NCI-H128 (cell line): ENCODE measurements around the gene FAM219A.
A peak's percentile ranks its signal among the peaks of the same experiment; 100 is the strongest.

ENCODE experiments used
- DNase-seq: peaks from one replicate; lab custom pipeline; 2025; ENCODE audit not compliant: unreplicated experiment; lab: John Stamatoyannopoulos, UW

The FAM219A gene, protein sequence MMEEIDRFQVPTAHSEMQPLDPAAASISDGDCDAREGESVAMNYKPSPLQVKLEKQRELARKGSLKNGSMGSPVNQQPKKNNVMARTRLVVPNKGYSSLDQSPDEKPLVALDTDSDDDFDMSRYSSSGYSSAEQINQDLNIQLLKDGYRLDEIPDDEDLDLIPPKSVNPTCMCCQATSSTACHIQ

GRCh38 chr9:34458013-34458958 is at the start of gene FAM219A, which contains the start of gene DNAI1:
Gene FAM219A, minus strand, starts transcription at chr9:34458570. Its CDS starts 307 bp downstream, at chr9:34458263.
Gene DNAI1, plus strand, starts transcription at chr9:34458805. Its CDS starts 201 bp downstream, at chr9:34459006.
- DNase-seq, result peak; percentile 97

GRCh38 chr9:34507966-34508365 is 49.6 kb upstream of the FAM219A start:
- no peak for DNase-seq

DNA sequence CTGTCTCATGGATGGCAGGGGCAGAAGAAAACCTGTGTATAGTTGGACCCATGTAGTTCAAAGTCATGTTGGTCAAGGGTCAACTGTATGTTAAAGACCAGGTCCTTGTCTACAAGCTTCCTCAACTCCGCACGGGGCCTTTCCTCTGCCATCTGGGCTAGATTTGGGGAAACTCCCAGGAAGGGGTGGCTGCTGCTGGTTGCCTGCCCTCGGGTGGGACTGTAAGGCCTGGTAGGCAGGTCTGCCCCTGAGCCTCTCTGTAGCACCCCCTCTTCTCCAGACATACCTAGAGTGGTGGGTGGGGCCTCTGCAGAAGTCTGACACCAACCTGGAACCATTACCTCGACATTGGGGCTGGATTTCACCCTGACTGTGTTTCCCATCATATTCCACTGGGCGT is 49.2 kb upstream of the FAM219A start:
- DNase-seq, result no peak

DNA sequence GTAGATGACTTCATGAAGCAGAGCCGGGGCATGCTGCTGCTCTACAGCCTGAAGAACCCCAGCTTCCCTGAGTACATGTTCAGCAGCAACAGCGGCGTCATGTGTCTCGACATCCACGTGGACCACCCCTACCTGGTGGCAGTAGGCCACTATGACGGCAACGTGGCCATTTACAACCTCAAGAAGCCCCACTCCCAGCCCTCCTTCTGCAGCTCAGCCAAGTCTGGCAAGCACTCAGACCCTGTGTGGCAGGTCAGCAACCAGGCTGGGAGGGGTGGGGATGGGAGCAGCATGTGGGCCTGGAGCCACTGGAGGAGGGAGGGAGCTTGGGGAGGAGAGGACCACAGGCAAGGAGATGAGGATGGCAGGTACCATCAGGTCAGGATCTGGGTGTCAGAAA is 48.3 kb upstream of the FAM219A start:
- DNase-seq, result no peak

DNA sequence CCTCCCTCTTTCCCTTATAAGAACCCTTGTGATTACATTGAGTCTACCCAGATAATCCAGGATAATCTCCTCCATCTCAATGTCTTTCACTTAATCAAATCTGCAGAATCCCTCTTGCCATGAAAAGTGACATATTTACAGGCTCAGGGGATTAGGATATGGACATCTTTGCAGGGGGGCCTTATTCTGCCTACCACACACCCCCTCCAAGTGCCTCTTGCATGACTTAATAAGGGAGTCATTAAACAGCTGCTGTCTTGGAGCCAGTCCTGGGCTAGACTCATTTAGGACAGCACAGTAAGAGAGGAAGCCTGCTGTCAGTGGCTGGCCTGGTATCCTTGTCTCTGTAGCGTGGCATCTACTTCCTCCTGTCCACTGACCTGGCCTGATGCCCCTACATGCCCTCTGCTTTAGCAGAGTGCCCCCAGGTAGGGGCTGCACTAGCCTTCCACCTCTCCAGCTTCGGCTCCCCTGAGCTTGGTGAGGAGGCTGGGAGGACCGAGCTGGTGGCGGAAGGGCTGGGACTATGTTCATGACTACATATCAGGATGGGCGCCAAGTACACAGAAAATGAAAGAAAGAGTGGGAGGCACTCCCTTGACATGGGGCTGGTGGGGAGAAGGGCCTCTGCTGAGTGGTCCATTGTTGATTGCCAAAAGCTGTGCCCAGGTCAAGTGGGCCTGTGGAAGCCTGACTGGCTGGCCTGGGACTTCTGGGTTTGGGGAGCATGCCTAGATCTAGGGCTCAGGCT is 47.2 kb upstream of the FAM219A start:
- DNase-seq, result no peak

- no peak for DNase-seq
These were observed 45.0 kb upstream of the FAM219A start for GRCh38 chr9:34503406-34503805.

GRCh38 chr9:34502891-34503290 is 44.5 kb upstream of the FAM219A start:
- DNase-seq, result no peak

- no peak for DNase-seq
These were observed 44.1 kb upstream of the FAM219A start for GRCh38 chr9:34502471-34502870.

DNA sequence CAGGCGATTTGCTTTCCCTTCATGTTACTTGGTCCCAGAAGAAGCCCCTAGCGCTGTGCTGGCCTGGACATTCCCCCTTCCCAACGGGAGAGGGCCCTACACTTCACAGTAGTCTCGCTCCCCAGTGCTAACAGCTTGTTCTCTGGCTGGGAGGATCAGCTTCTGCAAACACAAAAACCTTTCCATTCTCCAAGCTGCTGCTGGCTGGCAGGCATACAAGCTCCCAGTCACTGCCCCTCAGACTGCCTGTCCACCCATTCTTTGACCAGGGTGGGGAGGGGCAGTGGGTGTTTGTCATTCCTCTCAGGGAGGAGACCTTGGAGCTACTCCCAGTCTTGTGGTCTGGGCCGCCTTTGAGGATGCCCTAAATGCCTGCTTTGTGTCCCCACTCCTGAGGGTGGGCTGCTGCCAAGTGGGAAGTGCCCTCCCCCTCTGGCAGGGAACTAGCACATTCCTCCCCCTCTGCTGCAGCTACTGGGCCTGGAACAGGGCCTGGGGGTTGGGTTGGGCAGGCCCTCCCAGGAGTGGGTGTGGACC is 43.6 kb upstream of the FAM219A start:
- DNase-seq, result no peak

GRCh38 chr9:34501372-34501771 is 43.0 kb upstream of the FAM219A start:
- DNase-seq, result no peak

GRCh38 chr9:34500623-34501267 is 42.4 kb upstream of the FAM219A start:
- peak; percentile 62 for DNase-seq

GRCh38 chr9:34499076-34499475 is 40.7 kb upstream of the FAM219A start:
- no peak for DNase-seq

DNA sequence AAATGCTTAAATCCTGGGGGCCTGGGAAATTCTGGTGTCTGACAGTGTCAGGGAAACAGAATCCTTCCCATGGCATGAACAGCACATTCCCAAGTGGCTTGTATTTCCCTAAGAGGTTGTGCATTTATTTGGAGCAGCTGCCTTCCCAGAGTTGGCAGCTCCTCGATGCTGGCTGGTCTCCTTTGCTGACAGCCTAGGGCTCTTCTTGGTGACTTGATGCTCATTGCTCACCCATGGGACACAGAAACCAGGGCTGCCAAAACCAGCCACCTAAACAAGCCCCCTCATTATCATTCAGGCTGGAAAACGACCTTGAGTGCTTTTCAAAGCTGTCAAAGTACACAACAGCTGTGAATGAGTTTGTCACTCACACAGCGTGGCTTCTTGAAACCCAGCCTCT is 40.2 kb upstream of the FAM219A start:
- peak; percentile 55 for DNase-seq

DNA sequence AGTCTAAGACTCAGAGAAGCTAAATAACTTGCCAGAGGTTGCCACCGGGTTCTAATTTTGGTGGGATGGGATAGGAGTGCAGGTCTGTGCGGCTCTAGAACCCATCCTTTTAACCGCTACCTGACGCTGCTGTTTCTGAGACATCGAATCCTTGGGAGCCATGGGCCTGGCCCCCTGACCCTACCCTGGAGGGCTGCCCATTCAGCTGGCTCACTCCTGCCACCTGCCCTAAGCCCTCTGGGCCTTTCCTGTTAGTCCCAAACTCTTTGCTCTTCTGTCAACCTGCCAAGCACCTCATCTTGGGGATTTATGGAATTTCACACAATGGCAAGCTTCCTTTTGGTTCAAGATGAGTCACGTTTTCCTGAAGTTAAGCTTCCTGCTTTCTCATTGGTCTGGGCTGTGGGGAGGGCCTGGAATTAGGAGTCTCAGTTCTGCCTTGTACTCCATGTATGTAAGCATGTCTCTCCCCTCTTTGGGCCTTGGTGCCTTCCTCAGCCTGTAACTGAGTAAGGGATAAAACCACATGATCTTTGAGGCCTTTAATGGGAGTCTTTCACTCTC is 37.9 kb upstream of the FAM219A start:
- no peak for DNase-seq

- no peak for DNase-seq
These were observed 35.7 kb upstream of the FAM219A start for GRCh38 chr9:34493972-34494535.

- no peak for DNase-seq
These were observed 33.7 kb upstream of the FAM219A start for GRCh38 chr9:34492051-34492450.

GRCh38 chr9:34491596-34491995 is 33.2 kb upstream of the FAM219A start:
- DNase-seq, result no peak

DNA sequence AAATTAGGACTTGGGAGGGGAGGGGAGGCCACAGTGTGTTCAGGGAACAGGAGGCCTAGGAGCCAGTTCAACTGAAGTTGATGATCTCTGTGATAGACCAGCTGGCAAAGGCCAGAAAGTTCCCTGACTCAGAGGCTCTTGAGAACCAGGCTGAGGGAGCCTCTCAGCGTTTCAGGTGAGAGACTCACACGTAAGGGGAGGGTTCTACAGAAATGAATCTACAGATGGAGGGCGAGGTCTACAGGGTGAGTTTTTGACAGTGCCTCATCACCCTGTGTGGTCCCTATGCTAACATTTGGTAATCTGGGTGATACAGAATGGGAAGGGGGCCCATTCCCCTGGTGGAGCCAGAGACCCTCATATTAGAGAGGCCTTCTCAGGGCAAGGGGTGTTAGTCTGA is 32.4 kb upstream of the FAM219A start:
- DNase-seq, result no peak

DNA sequence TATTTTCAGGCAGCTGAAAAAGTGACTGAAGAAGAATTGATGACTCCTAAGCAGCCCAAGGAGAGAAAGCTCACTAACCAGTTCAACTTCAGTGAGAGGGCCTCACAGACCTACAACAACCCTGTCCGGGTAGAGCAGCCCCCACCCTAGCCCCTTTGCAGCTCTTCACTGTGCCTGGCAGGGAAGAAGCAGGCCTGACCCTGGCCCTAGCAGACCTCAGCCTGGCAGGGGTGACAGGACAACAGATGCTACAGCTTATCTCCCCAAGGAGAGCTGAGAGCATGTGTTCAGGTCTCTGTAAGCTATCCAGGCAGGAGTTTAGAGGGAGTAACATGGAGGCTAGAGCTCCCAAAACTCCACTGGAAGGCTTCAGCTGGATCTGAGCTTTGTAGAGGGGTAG is 32.0 kb upstream of the FAM219A start:
- DNase-seq, result no peak

GRCh38 chr9:34486572-34486971 is 28.2 kb upstream of the FAM219A start:
- no peak for DNase-seq
